ENCODE results near the gene IBA57. TPM values are rescaled to one million over a fixed set of nuclear protein-coding genes. Genes with fewer than 3 reads are reported as not detected.

IBA57 gene
- total and polyA plus RNA-seq, 11 donors = 4.8 to 18.6 (median 11.8) TPM

DNA sequence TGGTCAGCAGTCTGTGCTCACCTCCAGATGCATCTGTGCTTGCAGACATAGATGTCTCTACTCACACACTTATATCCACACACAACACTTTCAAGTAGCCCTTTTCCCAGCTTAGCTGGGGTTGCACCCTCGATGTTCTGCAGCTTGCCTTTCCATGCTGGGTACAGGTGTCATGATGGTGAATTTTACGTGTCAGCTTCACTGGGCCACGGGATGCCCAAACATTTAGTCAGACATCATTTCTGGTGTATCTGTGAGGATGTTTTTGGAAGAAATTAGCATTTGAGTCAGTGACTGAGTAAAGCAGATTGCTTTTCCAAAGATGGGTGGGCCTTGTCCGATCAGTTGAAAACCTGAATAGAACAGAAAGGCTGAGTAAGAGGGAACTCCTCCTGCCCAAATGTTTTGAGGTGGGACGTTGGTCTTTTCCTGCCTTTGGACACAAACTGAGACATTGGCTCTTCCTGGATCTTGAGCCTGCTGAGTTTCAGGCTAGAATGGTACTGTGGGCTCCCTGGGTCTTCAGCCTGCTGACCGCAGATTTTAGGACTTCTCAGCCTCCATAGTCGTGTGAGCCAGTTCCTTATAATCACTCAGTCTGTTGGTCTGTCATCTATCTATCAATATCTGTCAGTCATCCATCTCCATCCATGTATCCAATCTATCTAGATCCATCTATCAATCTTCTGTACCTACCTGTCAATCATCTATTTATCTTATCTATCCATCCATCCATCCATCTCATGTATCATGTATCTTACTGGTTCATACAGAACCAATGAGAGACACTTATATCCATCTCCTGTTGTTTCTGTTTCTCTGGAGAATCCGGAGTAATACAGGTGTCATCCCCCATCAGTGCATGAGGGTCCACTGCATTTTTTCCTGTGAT lies 29.6 kb downstream of the IBA57 start:
- 87 to 93% (median 90%) methylated on average over 8 of the region's 8 CpGs for WGBS, 4 donors
- H3K27ac ChIP-seq = no peak overlapping the region

DNA sequence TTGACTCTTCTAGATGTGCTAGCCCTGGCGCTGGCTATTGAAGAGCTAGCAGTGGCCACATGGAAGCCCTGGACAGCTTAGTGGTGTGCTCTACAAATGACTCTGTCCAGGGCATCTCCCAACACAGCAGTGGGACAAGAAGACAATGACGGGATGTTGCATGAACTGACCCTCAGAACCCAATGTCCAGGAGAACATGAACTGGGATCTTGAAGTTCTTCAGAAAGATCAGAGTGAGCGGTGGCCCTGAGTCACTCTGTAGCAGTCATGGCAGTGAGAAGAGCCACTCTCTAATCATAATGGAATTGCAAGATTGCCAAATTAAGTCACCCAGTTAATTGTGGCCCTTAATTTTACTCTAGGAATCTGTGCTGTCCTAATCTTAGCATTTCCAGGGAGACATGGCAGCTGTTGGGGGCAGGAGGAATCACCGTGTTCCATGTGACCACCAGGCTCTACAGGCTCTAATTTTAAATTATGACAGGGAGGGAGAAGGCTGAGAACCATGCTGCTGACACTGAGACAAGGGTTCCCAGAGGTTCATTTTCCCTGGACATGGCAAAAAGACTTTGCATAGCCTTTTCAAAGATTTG lies 32.0 kb downstream of the IBA57 start:
- ATAC-seq (peak; percentile 94 to 98 (median 96)), DNase-seq (peak in 2 of 5 donors; percentile 30 to 46)
- WGBS, 4 donors = 72 to 81% (median 78%) methylated on average over 4 of the region's 4 CpGs
- no peak overlapping the region for H3K4me3 ChIP-seq
- TF ChIP-seq, protein P1, sequence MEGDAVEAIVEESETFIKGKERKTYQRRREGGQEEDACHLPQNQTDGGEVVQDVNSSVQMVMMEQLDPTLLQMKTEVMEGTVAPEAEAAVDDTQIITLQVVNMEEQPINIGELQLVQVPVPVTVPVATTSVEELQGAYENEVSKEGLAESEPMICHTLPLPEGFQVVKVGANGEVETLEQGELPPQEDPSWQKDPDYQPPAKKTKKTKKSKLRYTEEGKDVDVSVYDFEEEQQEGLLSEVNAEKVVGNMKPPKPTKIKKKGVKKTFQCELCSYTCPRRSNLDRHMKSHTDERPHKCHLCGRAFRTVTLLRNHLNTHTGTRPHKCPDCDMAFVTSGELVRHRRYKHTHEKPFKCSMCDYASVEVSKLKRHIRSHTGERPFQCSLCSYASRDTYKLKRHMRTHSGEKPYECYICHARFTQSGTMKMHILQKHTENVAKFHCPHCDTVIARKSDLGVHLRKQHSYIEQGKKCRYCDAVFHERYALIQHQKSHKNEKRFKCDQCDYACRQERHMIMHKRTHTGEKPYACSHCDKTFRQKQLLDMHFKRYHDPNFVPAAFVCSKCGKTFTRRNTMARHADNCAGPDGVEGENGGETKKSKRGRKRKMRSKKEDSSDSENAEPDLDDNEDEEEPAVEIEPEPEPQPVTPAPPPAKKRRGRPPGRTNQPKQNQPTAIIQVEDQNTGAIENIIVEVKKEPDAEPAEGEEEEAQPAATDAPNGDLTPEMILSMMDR (IDR thresholded peaks at IDR 0.05) = no peak
- TF ChIP-seq POLR2A (IDR thresholded peaks at IDR 0.05) = no peak
- peak overlapping the region in 10 of 12 donors; percentile 20 to 80 (median 65) for H3K27ac ChIP-seq
- peaks cover 0 to 23% (median 17%) of the 10 kb centered on the region in 12 donors for H3K9me3 ChIP-seq
- peaks cover 0 to 4% (median 0%) of the 10 kb centered on the region in 12 donors for H3K4me1 ChIP-seq
- H3K36me3 ChIP-seq = no peaks in the 10 kb centered on the region
- no peaks in the 10 kb centered on the region for H3K27me3 ChIP-seq
- intact Hi-C loops (cut with DNase I) = no loop called here

More for the DNA sequence above, 29.6 kb downstream of the IBA57 start:
- TF ChIP-seq, protein P1 (IDR thresholded peaks at IDR 0.05) = no peak
- TF ChIP-seq POLR2A (IDR thresholded peaks at IDR 0.05) = no peak
- Histone ChIP-seq H3K27me3 (no peaks in the 10 kb centered on the region), H3K4me1 (peaks cover 0 to 5% (median 0%) of the 10 kb centered on the region in 12 donors), H3K36me3 (no peaks in the 10 kb centered on the region), H3K4me3 (no peak overlapping the region), H3K9me3 (peaks cover 0 to 23% (median 17%) of the 10 kb centered on the region in 12 donors)
- DNase-seq (no peak), ATAC-seq (no peak)
- intact Hi-C loops (cut with DNase I) = no loop called here

DNA sequence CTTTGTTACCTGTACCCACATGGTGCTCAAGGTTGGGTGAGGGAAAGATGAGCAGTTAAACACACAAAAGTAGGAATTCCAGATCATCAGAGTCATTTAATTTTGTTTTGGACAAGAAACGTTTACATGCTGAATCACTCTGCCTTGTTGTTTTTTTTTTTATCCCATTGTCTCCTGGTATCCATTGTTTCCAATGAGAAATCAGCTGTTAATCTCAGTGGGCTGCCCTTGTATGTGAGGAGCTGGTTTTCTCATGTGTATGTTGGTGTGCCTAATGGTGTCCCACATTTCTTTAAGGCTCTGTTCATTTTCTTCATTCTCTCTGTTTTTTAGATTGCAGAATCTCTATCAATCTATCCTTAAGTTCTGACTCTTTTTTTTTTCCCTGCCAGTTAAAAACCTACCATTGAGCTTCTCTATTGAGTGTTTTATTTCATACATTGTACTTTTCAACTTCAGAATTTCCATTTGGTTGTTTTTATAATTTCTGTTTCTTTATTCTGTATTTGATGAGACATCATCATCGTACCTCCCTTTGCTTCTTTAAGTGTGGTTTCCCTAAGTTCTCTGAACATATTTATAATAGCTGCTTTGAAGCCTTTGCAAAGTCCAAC lies 33.5 kb downstream of the IBA57 start:
- Histone ChIP-seq H3K9me3 (peaks cover 0 to 23% (median 17%) of the 10 kb centered on the region in 12 donors), H3K4me3 (no peak overlapping the region), H3K36me3 (no peaks in the 10 kb centered on the region), H3K4me1 (peaks cover 0 to 4% (median 0%) of the 10 kb centered on the region in 12 donors), H3K27me3 (no peaks in the 10 kb centered on the region), H3K27ac (peak overlapping the region in 1 of 12 donors; percentile 71)
- ATAC-seq = no peak
- WGBS, 4 donors = 64 to 75% (median 70%) methylated on average over 2 of the region's 2 CpGs
- no peak for DNase-seq
- TF ChIP-seq POLR2A (IDR thresholded peaks at IDR 0.05) = no peak
- TF ChIP-seq, protein P1 (IDR thresholded peaks at IDR 0.05) = no peak
- intact Hi-C loops (cut with DNase I) = no loop called here
